Measurements from ENCODE around the gene AMOTL2. TPM values are rescaled to one million over a fixed set of nuclear protein-coding genes. Genes with fewer than 3 reads are reported as not detected.

The AMOTL2 gene
- total and polyA plus RNA-seq, 9 of the 15 experiments (the other 6 are each of a cell fraction or from before 2014, with no cell fraction given): 0.12 to 0.31 TPM; not detected in 7

DNA sequence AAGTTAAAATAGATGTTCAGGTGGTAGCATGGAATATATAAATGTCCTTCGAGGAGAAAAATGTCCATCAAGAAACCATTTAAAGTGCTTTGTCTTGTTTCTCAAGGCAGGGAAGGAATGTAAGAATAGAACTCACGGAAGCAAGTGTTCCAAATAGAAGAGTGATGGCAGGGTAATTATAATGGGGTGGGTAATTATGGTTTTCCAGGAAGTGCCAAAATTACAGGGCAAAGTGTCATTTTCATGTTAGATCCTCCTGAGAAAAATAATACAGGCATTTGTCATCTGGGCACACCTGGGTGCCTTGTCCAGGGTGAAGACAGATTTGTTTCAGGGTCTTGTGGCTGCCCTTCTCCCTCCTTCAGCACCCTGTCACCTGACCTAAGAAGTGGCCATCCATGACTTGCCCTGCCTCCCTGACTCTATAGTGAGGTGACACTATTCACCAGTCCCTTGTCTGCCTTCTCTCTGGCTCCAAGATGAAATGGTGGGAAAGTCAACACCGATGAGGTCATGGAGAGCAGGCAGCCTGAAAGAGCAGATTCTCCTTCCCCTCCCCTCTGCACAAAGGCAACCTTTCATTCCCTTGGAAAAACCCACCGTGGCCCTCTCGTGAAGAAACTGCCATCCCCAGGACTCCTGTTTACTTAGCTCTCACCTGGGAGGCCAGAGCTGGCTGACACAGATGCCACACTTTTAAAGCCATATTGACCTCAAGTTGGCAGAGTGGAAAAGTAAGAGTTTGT, 45.1 kb upstream of the AMOTL2 start:
- no peaks in the 10 kb centered on the region; a peak in 1 of 5 replicates for H3K27me3 ChIP-seq (ENCODE audit: control insufficient read depth in 2 of 2, insufficient read depth in 2 of 2, low read length in 2 of 2)
- intact Hi-C loops (cut with micrococcal nuclease): no loop called here
- no peaks in the 10 kb centered on the region for H4K20me1 ChIP-seq (replicated peaks; ENCODE audit: control insufficient read depth, insufficient read depth, low read length)
- H2AFZ ChIP-seq (ENCODE audit: low read depth, low read length): no peak overlapping the region
- ChIA-PET CTCF (ENCODE audit: low intra/inter-chr PET ratio) (no interaction called here), POLR2A (no interaction called here)
- no peak for ATAC-seq
- BruUV-seq (replicated peaks): no TSS peak
- no peak overlapping the region for H3K27ac ChIP-seq (ENCODE audit: extremely low read depth, low read depth, low read length)
- H3K4me3 ChIP-seq: no peak overlapping the region
- no peak overlapping the region for H3K9ac ChIP-seq (ENCODE audit: insufficient read depth in 1 of 2, low read depth in 2 of 2, low read length in 2 of 2)
- no peaks in the 10 kb centered on the region for H3K36me3 ChIP-seq (ENCODE audit: control insufficient read depth, insufficient read depth, low read length)
- in situ Hi-C loops (cut with MboI): no loop called here
- H3K79me2 ChIP-seq (ENCODE audit: control insufficient read depth, insufficient read depth, low read length): no peaks in the 10 kb centered on the region
- H3K9me3 ChIP-seq (replicated peaks; ENCODE audit: control insufficient read depth, insufficient read depth, low read depth, low read length): no peaks in the 10 kb centered on the region
- H3K4me1 ChIP-seq (replicated peaks in 1 of 2; ENCODE audit: control insufficient read depth in 2 of 2, insufficient read depth in 2 of 2, low read length in 2 of 2): no peaks in the 10 kb centered on the region
- 0% methylated on average over 4 of the region's 5 CpGs for WGBS (ENCODE audit: insufficient coverage, low coverage, missing lambda C conversion rate)
- no peak for DNase-seq (ENCODE audit: extremely low read depth in 1 of 4, low spot score in 3 of 4)
- H3K9me1 ChIP-seq (ENCODE audit: control insufficient read depth, insufficient read depth, low read length): no peaks in the 10 kb centered on the region
- H3K4me2 ChIP-seq (ENCODE audit: insufficient read depth, low read length): no peak overlapping the region
- FAIRE-seq: no peak
- TF ChIP-seq XRCC5 (IDR thresholded peaks at IDR 0.05; ENCODE audit: low read depth, low read length): no peak
- TF ChIP-seq, protein P1, sequence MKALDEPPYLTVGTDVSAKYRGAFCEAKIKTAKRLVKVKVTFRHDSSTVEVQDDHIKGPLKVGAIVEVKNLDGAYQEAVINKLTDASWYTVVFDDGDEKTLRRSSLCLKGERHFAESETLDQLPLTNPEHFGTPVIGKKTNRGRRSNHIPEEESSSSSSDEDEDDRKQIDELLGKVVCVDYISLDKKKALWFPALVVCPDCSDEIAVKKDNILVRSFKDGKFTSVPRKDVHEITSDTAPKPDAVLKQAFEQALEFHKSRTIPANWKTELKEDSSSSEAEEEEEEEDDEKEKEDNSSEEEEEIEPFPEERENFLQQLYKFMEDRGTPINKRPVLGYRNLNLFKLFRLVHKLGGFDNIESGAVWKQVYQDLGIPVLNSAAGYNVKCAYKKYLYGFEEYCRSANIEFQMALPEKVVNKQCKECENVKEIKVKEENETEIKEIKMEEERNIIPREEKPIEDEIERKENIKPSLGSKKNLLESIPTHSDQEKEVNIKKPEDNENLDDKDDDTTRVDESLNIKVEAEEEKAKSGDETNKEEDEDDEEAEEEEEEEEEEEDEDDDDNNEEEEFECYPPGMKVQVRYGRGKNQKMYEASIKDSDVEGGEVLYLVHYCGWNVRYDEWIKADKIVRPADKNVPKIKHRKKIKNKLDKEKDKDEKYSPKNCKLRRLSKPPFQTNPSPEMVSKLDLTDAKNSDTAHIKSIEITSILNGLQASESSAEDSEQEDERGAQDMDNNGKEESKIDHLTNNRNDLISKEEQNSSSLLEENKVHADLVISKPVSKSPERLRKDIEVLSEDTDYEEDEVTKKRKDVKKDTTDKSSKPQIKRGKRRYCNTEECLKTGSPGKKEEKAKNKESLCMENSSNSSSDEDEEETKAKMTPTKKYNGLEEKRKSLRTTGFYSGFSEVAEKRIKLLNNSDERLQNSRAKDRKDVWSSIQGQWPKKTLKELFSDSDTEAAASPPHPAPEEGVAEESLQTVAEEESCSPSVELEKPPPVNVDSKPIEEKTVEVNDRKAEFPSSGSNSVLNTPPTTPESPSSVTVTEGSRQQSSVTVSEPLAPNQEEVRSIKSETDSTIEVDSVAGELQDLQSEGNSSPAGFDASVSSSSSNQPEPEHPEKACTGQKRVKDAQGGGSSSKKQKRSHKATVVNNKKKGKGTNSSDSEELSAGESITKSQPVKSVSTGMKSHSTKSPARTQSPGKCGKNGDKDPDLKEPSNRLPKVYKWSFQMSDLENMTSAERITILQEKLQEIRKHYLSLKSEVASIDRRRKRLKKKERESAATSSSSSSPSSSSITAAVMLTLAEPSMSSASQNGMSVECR (CRISPR knock-in tag; IDR thresholded peaks at IDR 0.05): no peak
- no peak for TF ChIP-seq PTTG1 (tag; IDR thresholded peaks at IDR 0.05; ENCODE audit: low read depth)
- no peak for TF ChIP-seq PHB2 (IDR thresholded peaks at IDR 0.05; ENCODE audit: low read depth)
- no peak for TF ChIP-seq PCBP2 (IDR thresholded peaks at IDR 0.05; ENCODE audit: low read depth, low read length, poor library complexity, severe bottlenecking)
- TF ChIP-seq, protein P2, sequence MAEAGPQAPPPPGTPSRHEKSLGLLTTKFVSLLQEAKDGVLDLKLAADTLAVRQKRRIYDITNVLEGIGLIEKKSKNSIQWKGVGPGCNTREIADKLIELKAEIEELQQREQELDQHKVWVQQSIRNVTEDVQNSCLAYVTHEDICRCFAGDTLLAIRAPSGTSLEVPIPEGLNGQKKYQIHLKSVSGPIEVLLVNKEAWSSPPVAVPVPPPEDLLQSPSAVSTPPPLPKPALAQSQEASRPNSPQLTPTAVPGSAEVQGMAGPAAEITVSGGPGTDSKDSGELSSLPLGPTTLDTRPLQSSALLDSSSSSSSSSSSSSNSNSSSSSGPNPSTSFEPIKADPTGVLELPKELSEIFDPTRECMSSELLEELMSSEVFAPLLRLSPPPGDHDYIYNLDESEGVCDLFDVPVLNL (CRISPR knock-in tag; IDR thresholded peaks at IDR 0.05; ENCODE audit: low read depth): no peak
- TF ChIP-seq, protein P3, sequence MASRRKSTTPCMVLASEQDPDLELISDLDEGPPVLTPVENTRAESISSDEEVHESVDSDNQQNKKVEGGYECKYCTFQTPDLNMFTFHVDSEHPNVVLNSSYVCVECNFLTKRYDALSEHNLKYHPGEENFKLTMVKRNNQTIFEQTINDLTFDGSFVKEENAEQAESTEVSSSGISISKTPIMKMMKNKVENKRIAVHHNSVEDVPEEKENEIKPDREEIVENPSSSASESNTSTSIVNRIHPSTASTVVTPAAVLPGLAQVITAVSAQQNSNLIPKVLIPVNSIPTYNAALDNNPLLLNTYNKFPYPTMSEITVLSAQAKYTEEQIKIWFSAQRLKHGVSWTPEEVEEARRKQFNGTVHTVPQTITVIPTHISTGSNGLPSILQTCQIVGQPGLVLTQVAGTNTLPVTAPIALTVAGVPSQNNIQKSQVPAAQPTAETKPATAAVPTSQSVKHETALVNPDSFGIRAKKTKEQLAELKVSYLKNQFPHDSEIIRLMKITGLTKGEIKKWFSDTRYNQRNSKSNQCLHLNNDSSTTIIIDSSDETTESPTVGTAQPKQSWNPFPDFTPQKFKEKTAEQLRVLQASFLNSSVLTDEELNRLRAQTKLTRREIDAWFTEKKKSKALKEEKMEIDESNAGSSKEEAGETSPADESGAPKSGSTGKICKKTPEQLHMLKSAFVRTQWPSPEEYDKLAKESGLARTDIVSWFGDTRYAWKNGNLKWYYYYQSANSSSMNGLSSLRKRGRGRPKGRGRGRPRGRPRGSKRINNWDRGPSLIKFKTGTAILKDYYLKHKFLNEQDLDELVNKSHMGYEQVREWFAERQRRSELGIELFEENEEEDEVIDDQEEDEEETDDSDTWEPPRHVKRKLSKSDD (conservative IDR thresholded peaks at IDR 0.05; ENCODE audit: low read length): no peak
- TF ChIP-seq, protein P4, sequence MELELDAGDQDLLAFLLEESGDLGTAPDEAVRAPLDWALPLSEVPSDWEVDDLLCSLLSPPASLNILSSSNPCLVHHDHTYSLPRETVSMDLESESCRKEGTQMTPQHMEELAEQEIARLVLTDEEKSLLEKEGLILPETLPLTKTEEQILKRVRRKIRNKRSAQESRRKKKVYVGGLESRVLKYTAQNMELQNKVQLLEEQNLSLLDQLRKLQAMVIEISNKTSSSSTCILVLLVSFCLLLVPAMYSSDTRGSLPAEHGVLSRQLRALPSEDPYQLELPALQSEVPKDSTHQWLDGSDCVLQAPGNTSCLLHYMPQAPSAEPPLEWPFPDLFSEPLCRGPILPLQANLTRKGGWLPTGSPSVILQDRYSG (tag; conservative IDR thresholded peaks at IDR 0.05; ENCODE audit: low read depth): no peak
- TF ChIP-seq, protein P5, sequence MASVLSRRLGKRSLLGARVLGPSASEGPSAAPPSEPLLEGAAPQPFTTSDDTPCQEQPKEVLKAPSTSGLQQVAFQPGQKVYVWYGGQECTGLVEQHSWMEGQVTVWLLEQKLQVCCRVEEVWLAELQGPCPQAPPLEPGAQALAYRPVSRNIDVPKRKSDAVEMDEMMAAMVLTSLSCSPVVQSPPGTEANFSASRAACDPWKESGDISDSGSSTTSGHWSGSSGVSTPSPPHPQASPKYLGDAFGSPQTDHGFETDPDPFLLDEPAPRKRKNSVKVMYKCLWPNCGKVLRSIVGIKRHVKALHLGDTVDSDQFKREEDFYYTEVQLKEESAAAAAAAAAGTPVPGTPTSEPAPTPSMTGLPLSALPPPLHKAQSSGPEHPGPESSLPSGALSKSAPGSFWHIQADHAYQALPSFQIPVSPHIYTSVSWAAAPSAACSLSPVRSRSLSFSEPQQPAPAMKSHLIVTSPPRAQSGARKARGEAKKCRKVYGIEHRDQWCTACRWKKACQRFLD (CRISPR knock-in tag; IDR thresholded peaks at IDR 0.05): no peak
- TF ChIP-seq ZNF282 (CRISPR knock-in tag; IDR thresholded peaks at IDR 0.05): no peak

All from K562 (cell line).